Mesenchymal stem cell (in vitro differentiated cells and primary cell): Measurements from ENCODE around the gene KCNJ10.

Experiments used
- DNase-seq: peaks from one replicate; pipeline ENCODE4 v3.0.0-alpha.2; 2013
- H2AFZ ChIP-seq: one replicate; pipeline ENCODE4 v1.6.1; 2013; ENCODE audit warnings: low read depth, mild to moderate bottlenecking, control low read depth, inconsistent platforms, low read length, moderate library complexity
- H2AK5ac ChIP-seq: 2 replicates; pipeline ENCODE4 v1.6.1; 2013; ENCODE audit warnings: low read length, moderate library complexity, mild to moderate bottlenecking, inconsistent platforms; ENCODE audit not compliant: severe bottlenecking
- H2BK120ac ChIP-seq: one replicate; pipeline ENCODE4 v1.6.1; 2013; ENCODE audit warnings: low read depth, mild to moderate bottlenecking, inconsistent platforms, low read length, moderate library complexity
- H2BK12ac ChIP-seq, 2 experiments: one replicate each; pipeline ENCODE4 v1.6.1; 2013; ENCODE audit warnings: inconsistent platforms in 2 of 2, low read length in 2 of 2, mild to moderate bottlenecking in 2 of 2, moderate library complexity in 2 of 2, control low read depth in 1 of 2
- H2BK15ac ChIP-seq: one replicate; pipeline ENCODE4 v1.6.1; 2013; ENCODE audit warnings: mild to moderate bottlenecking, low read depth, inconsistent platforms; ENCODE audit not compliant: poor library complexity, severe bottlenecking
- H2BK5ac ChIP-seq: 2 replicates; pipeline ENCODE4 v1.6.1; 2013; ENCODE audit warnings: low read depth, mild to moderate bottlenecking, low read length, control low read depth, inconsistent platforms; ENCODE audit not compliant: poor library complexity, severe bottlenecking
- H3K14ac ChIP-seq, 2 experiments: one replicate each; pipeline ENCODE4 v1.6.1; 2013; ENCODE audit warnings: inconsistent platforms in 2 of 2, low read length in 2 of 2, control low read depth in 1 of 2, mild to moderate bottlenecking in 1 of 2, moderate library complexity in 1 of 2
- H3K18ac ChIP-seq, 2 experiments: one replicate each; pipeline ENCODE4 v1.6.1; 2013; ENCODE audit warnings: inconsistent platforms in 2 of 2, low read length in 2 of 2, control low read depth in 1 of 2, low read depth in 1 of 2, mild to moderate bottlenecking in 1 of 2
- H3K23ac ChIP-seq, 2 experiments: one replicate each; pipeline ENCODE4 v1.6.1; 2013; ENCODE audit warnings: inconsistent platforms in 2 of 2, low read length in 2 of 2, mild to moderate bottlenecking in 2 of 2, moderate library complexity in 2 of 2, control low read depth in 1 of 2
- H3K27ac ChIP-seq: 2 replicates; pipeline ENCODE4 v1.5.1; 2013; ENCODE audit warnings: mild to moderate bottlenecking, moderate library complexity, low read length, control low read depth, inconsistent platforms; ENCODE audit not compliant: poor library complexity, severe bottlenecking
- H3K27me3 ChIP-seq, 2 experiments: 2 replicates each; pipeline versions ENCODE4 v1.6.1 to v1.7.0; 2013; ENCODE audit warnings: low read length in 2 of 2, mild to moderate bottlenecking in 2 of 2, moderate library complexity in 2 of 2, control low read depth in 1 of 2, inconsistent platforms in 1 of 2; ENCODE audit not compliant: control insufficient read depth in 1 of 2, insufficient read depth in 1 of 2
- H3K36me3 ChIP-seq, 2 experiments: 2 replicates each; pipeline versions ENCODE4 v1.6.1 to v1.7.0; 2013; ENCODE audit warnings: low read length in 2 of 2, control low read depth in 1 of 2, inconsistent platforms in 1 of 2, low read depth in 1 of 2, mild to moderate bottlenecking in 1 of 2; ENCODE audit not compliant: insufficient read depth in 2 of 2, control insufficient read depth in 1 of 2
- H3K4ac ChIP-seq, 2 experiments: one replicate each; pipeline ENCODE4 v1.6.1; 2013; ENCODE audit warnings: inconsistent platforms in 2 of 2, low read length in 2 of 2, mild to moderate bottlenecking in 2 of 2, moderate library complexity in 2 of 2, control low read depth in 1 of 2, low read depth in 1 of 2
- H3K4me1 ChIP-seq: 2 replicates; pipeline ENCODE4 v1.6.1; 2013; ENCODE audit warnings: low read depth, low read length, control low read depth; ENCODE audit not compliant: control insufficient read depth, insufficient read depth
- H3K4me2 ChIP-seq: 2 replicates; pipeline ENCODE4 v1.6.1; 2013; ENCODE audit warnings: low read length, mild to moderate bottlenecking, inconsistent platforms; ENCODE audit not compliant: poor library complexity, severe bottlenecking
- H3K4me3 ChIP-seq, 2 experiments: 2 replicates each; pipeline versions ENCODE4 v1.5.1 to v1.7.0; 2013; ENCODE audit warnings: low read length in 2 of 2, mild to moderate bottlenecking in 2 of 2, control low read depth in 1 of 2, low read depth in 1 of 2; ENCODE audit not compliant: insufficient read depth in 1 of 2
- H3K79me1 ChIP-seq: replicated peaks from 2 replicates; pipeline ENCODE4 v1.6.1; 2013; ENCODE audit warnings: mild to moderate bottlenecking, control low read depth, low read length, inconsistent platforms; ENCODE audit not compliant: poor library complexity, severe bottlenecking
- H3K9ac ChIP-seq: 2 replicates; pipeline ENCODE4 v1.7.0; 2013; ENCODE audit warnings: mild to moderate bottlenecking, low read length, moderate library complexity
- H3K9me3 ChIP-seq: 2 replicates; pipeline ENCODE4 v1.7.0; 2013; ENCODE audit warnings: mild to moderate bottlenecking, low read length; ENCODE audit not compliant: control insufficient read depth
- H4K8ac ChIP-seq: one replicate; pipeline ENCODE4 v1.6.1; 2013; ENCODE audit warnings: inconsistent platforms, mild to moderate bottlenecking, low read length, moderate library complexity
- H4K91ac ChIP-seq: one replicate; pipeline ENCODE4 v1.6.1; 2013; ENCODE audit warnings: mild to moderate bottlenecking, low read length, inconsistent platforms
- WGBS: methylation state at CpG from one replicate; pipeline ENCODE4 v1.1.7; 2013; ENCODE audit warnings: mixed read lengths; 5-methylcytosine and 5-hydroxymethylcytosine counted together

The KCNJ10 gene

DNA sequence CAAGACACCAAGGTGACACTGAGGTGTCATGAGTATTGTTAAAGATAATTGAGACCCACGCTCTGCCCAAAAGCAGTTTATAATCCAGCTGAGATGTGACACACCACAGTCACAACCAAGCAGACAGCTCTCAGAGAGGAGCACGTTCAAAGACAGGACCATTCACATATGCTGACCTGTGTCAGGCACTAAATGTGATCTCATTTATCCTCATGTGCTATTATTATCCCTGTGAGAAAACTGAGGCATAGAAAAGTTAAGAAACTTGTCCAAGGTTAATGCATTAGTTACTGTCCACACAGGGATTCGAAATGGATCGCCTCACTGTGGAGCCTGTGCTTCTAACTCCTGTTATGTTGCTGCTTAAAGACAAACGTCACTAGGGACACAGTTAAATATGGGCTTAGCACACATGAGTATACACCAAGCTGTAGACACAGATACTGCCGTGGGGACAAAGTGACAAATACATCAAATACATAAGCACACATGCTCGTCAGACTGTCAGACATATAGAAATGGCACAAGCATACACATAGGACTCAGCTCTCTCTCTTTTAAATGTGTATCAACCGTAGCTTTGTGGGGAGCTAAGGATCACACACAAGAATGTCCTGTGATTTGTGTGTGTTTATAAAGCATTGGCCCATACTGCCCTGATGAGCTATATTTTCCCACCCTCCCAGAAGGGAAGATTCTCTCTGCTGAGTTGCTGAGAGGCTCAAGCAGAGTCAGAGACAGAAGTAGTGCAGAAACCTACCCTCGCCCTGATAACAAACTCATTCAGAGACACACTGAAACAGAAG is 32.0 kb upstream of the KCNJ10 start:
- Histone ChIP-seq H3K4ac (no peak overlapping the region), H4K91ac (no peak overlapping the region), H3K79me1 (peaks cover 7% of the 10 kb centered on the region), H2BK15ac (no peak overlapping the region), H3K9me3 (no peaks in the 10 kb centered on the region), H3K4me2 (no peak overlapping the region), H3K4me1 (peaks cover 37% of the 10 kb centered on the region), H2AFZ (no peak overlapping the region), H3K36me3 (no peaks in the 10 kb centered on the region), H3K23ac (no peak overlapping the region), H3K14ac (no peak overlapping the region), H3K27me3 (peaks cover 16 to 22% of the 10 kb centered on the region in 2 experiments), H3K27ac (no peak overlapping the region), H2AK5ac (no peak overlapping the region), H3K18ac (no peak overlapping the region), H3K4me3 (no peak overlapping the region), H2BK120ac (no peak overlapping the region), H2BK12ac (peak overlapping the region in 1 of 2 experiments; percentile 40), H4K8ac (no peak overlapping the region), H3K9ac (peak overlapping the region; percentile 78), H2BK5ac (no peak overlapping the region)
- peak; percentile 91 for DNase-seq
- WGBS: 55% methylated on average over 6 of the region's 9 CpGs

DNA sequence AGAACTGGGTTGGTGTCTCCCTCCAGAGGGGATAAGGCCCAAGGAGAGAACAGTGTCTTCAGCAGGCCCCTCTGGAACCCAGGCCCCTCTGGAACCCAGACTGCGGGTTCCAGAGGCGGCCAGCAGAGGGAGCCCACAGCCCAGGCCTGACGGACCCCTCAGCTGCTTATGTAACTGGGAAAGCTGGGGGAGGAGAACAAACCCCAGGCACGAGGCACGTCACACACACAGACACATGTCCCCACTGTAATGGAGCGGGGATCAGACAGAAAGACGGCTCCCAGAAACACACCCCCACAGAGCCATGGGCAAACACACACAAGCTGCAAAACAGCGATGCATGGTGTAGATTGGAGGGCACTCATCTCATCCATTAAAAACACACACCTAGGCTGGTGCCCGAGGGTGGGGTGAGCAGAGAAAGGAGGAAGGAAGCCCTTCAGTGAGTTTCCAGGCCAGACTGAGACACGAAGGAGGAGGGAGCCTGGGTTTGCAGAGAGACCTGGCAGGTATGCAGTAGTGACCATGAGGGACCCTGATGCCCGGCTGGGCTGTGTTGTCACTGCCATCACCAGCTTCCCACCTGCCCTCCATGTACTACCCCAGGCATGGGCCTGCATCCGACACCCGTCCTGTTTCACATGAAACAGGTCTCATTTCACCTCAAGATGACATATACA is 31.2 kb upstream of the KCNJ10 start:
- H3K9me3 ChIP-seq: no peaks in the 10 kb centered on the region
- H3K79me1 ChIP-seq: peaks cover 13% of the 10 kb centered on the region
- H3K23ac ChIP-seq: no peak overlapping the region
- no peak overlapping the region for H2BK5ac ChIP-seq
- H2BK12ac ChIP-seq: peak overlapping the region; percentile 40 to 62
- no peak overlapping the region for H2BK120ac ChIP-seq
- peak; percentile 79 for DNase-seq
- WGBS: 31% methylated on average over 5 of the region's 13 CpGs
- peaks cover 8 to 14% of the 10 kb centered on the region in 2 experiments for H3K27me3 ChIP-seq
- H3K18ac ChIP-seq: peak overlapping the region; percentile 3 to 48
- peaks cover 39% of the 10 kb centered on the region for H3K4me1 ChIP-seq
- no peak overlapping the region for H2BK15ac ChIP-seq
- H3K4me2 ChIP-seq: no peak overlapping the region
- H2AK5ac ChIP-seq: peak overlapping the region; percentile 8
- no peak overlapping the region for H3K14ac ChIP-seq
- H2AFZ ChIP-seq: no peak overlapping the region
- peak overlapping the region; percentile 78 for H3K9ac ChIP-seq
- no peak overlapping the region for H3K27ac ChIP-seq
- peak overlapping the region in 1 of 2 experiments; percentile 38 for H3K4me3 ChIP-seq
- H4K91ac ChIP-seq: no peak overlapping the region
- H4K8ac ChIP-seq: no peak overlapping the region
- H3K4ac ChIP-seq: no peak overlapping the region
- no peaks in the 10 kb centered on the region for H3K36me3 ChIP-seq

DNA sequence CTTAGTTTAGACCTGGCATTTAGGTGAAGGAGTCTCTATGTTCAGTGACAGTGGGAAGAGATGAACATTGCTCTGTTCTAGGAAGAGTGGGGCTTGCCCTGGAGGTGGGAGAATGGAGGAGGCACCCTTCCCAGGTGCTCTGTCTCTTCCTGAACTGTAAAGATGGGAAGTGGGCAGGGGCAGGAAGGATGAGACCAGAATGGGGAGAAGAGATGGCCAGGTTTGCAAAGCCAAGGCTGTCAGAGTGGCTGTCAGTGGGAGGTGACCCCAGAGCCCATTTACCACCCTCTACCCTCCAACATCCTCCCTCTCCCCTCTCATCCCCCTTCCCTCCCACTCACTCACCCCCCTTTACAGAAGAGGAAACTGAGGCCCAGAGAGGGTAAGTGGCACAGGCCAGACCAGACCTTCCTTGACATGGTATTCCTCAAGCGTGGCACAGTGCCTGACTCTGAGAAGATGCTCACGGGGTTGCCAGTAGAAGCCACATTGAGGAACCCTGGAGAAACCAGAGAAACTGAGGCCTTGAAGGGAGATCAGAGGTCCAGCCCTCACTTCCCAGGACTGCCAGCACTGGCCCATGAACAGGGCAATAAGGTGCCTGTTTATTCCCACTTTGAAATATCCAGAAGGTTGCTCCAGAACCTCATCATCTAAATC is 29.9 kb upstream of the KCNJ10 start:
- no peak overlapping the region for H3K18ac ChIP-seq
- H2BK5ac ChIP-seq: no peak overlapping the region
- no peak overlapping the region for H3K4ac ChIP-seq
- H4K8ac ChIP-seq: no peak overlapping the region
- H2BK12ac ChIP-seq: peak overlapping the region in 1 of 2 experiments; percentile 24
- H3K4me1 ChIP-seq: peaks cover 44% of the 10 kb centered on the region
- peaks cover under 1 to 9% of the 10 kb centered on the region in 2 experiments for H3K36me3 ChIP-seq
- H3K9ac ChIP-seq: peak overlapping the region; percentile 90
- H3K9me3 ChIP-seq: no peaks in the 10 kb centered on the region
- H3K14ac ChIP-seq: no peak overlapping the region
- no peak overlapping the region for H3K27ac ChIP-seq
- 79% methylated on average over 2 of the region's 2 CpGs for WGBS
- H2AFZ ChIP-seq: no peak overlapping the region
- H4K91ac ChIP-seq: no peak overlapping the region
- H3K79me1 ChIP-seq: peaks cover 16% of the 10 kb centered on the region
- peak overlapping the region; percentile 13 for H2AK5ac ChIP-seq
- H3K4me2 ChIP-seq: no peak overlapping the region
- no peak overlapping the region for H3K4me3 ChIP-seq
- H2BK15ac ChIP-seq: no peak overlapping the region
- H3K23ac ChIP-seq: no peak overlapping the region
- no peak overlapping the region for H2BK120ac ChIP-seq
- no peak for DNase-seq
- peaks cover 4 to 11% of the 10 kb centered on the region in 2 experiments for H3K27me3 ChIP-seq
